Right cardiac atrium (tissue), 5 donors: ENCODE results near the gene ASB17. TPM values are rescaled to one million over a fixed set of nuclear protein-coding genes. Genes with fewer than 3 reads are reported as not detected.
"Not testable (repeated sequence)": the region's sequence is repeated elsewhere in the genome, so short reads cannot be mapped to it uniquely, and the experiment has no call there.

Experiments used
- ATAC-seq, 2 donors: fragments of 200-7000 bp; cut with Tn5 transposase; one replicate each; pipeline versions ENCODE4 v1.8.0 to v1.9.1; 2020; ENCODE audit warnings: moderate library complexity in 2 of 2, mild to moderate bottlenecking in 1 of 2
- DNase-seq, 3 donors: peaks; one replicate each; pipeline ENCODE4 v3.0.0-alpha.2; 2020
- H3K27ac ChIP-seq: one replicate; pipeline ENCODE4 v1.5.1; 2013; ENCODE audit warnings: mild to moderate bottlenecking, low read length, control low read depth, moderate library complexity
- H3K27me3 ChIP-seq: one replicate; pipeline ENCODE4 v1.6.1; 2013; ENCODE audit not compliant: control insufficient read depth, insufficient read depth
- H3K4me1 ChIP-seq: one replicate; pipeline ENCODE4 v1.6.1; 2013; ENCODE audit warnings: low read length; ENCODE audit not compliant: control insufficient read depth, insufficient read depth
- H3K4me3 ChIP-seq: one replicate; pipeline ENCODE4 v1.5.1; 2013; ENCODE audit warnings: low read length, control low read depth
- H3K9me3 ChIP-seq: one replicate; pipeline ENCODE4 v1.6.1; 2013; ENCODE audit warnings: low read length; ENCODE audit not compliant: control insufficient read depth
- WGBS: extraction: QIAGEN DNeasy Blood & Tissue Kit; methylation state at CpG from one replicate; pipeline ENCODE4 v1.1.7; 2013; 5-methylcytosine and 5-hydroxymethylcytosine counted together
- intact Hi-C, 4 donors: fragments of 100-400 bp; cut with DNase I; formaldehyde crosslinking; loops; one replicate each; pipeline versions ENCODE4 v1.11.0 to v1.14.0; 2022 to 2023
- polyA plus RNA-seq: library from polyadenylated mRNA; stranded (reverse); fragments of 200-250 nt; gene quantifications from one replicate; pipeline ENCODE4 v1.2.3, GENCODE V29; 2013
- total RNA-seq, 4 donors: library from RNA; stranded (reverse); fragmentation: NEBNext Ultra II Directional; extraction: Animal tissue kit (Norgen Biotek cat#: 25700); gene quantifications; one replicate each; pipeline ENCODE4 v1.2.1, GENCODE V29; 2021
- donor health status: healthy with polysubstance abuse.
- donor health status: DM: no; HTN: yes; CAD: no.
- donor health status: DM: no; HTN: no; CAD: no.
- donor health status: DM: no; HTN: yes; CAD: no; lungs with severe emphysema.
- donor health status: DM: yes; HTN: yes; CAD: no.

The ASB17 gene
- total and polyA plus RNA-seq, 5 donors: not detected

- ATAC-seq, DNase-seq, H3K27me3 ChIP-seq, H3K27ac ChIP-seq, H3K9me3 ChIP-seq, H3K4me1 ChIP-seq, H3K4me3 ChIP-seq, intact Hi-C loops: not testable (repeated sequence)
- WGBS: 48% methylated on average over 4 of the region's 4 CpGs
These were observed 10.8 kb upstream of the ASB17 start for GRCh38 chr1:75943037-75943436.

GRCh38 chr1:75937034-75937433, 4.8 kb upstream of the ASB17 start:
- H3K4me1 ChIP-seq: no peaks in the 10 kb centered on the region
- H3K27ac ChIP-seq: no peak overlapping the region
- DNase-seq (no peak), ATAC-seq (no peak)
- intact Hi-C loops: no loop called here
- no peaks in the 10 kb centered on the region for H3K27me3 ChIP-seq
- WGBS: 38% methylated on average over 1 of the region's 1 CpG
- no peaks in the 10 kb centered on the region for H3K9me3 ChIP-seq
- H3K4me3 ChIP-seq: no peak overlapping the region

- 85% methylated on average over 1 of the region's 1 CpG for WGBS
- ATAC-seq (no peak), DNase-seq (no peak)
- intact Hi-C loops: no loop called here
- no peaks in the 10 kb centered on the region for H3K9me3 ChIP-seq
- no peaks in the 10 kb centered on the region for H3K27me3 ChIP-seq
- H3K4me1 ChIP-seq: no peaks in the 10 kb centered on the region
- H3K4me3 ChIP-seq: no peak overlapping the region
- no peak overlapping the region for H3K27ac ChIP-seq
These were observed 9.5 kb downstream of the ASB17 start for GRCh38 chr1:75922698-75923097.

- Histone ChIP-seq H3K27me3 (no peaks in the 10 kb centered on the region), H3K9me3 (no peaks in the 10 kb centered on the region), H3K27ac (no peak overlapping the region), H3K4me3 (no peak overlapping the region), H3K4me1 (no peaks in the 10 kb centered on the region)
- no peak for ATAC-seq
- intact Hi-C loops: no loop called here
- no peak for DNase-seq
- WGBS: 76% methylated on average over 2 of the region's 2 CpGs
These were observed 15.4 kb downstream of the ASB17 start for GRCh38 chr1:75916834-75917233.

- Histone ChIP-seq H3K4me3 (no peak overlapping the region), H3K4me1 (no peaks in the 10 kb centered on the region), H3K27ac (no peak overlapping the region), H3K9me3 (no peaks in the 10 kb centered on the region), H3K27me3 (no peaks in the 10 kb centered on the region)
- 39% methylated on average over 2 of the region's 2 CpGs for WGBS
- no peak for DNase-seq
- intact Hi-C loops: no loop called here
- no peak for ATAC-seq
These were observed 23.5 kb downstream of the ASB17 start for GRCh38 chr1:75908717-75909152.

GRCh38 chr1:75901371-75901770, 30.8 kb downstream of the ASB17 start:
- no peaks in the 10 kb centered on the region for H3K4me1 ChIP-seq
- intact Hi-C loops: no loop called here
- WGBS: 14% methylated on average over 1 of the region's 1 CpG
- no peak overlapping the region for H3K27ac ChIP-seq
- no peaks in the 10 kb centered on the region for H3K9me3 ChIP-seq
- no peak overlapping the region for H3K4me3 ChIP-seq
- ATAC-seq: no peak
- DNase-seq: no peak
- no peaks in the 10 kb centered on the region for H3K27me3 ChIP-seq

- intact Hi-C loops: no loop called here
- WGBS: 72% methylated on average over 1 of the region's 1 CpG
- Histone ChIP-seq H3K27ac (no peak overlapping the region), H3K4me1 (no peaks in the 10 kb centered on the region), H3K9me3 (no peaks in the 10 kb centered on the region), H3K27me3 (no peaks in the 10 kb centered on the region), H3K4me3 (no peak overlapping the region)
- no peak for DNase-seq
- ATAC-seq: no peak
These were observed 47.8 kb downstream of the ASB17 start for GRCh38 chr1:75884437-75884836.

- no peak for ATAC-seq
- intact Hi-C loops: no loop called here
- Histone ChIP-seq H3K27ac (no peak overlapping the region), H3K4me1 (no peaks in the 10 kb centered on the region), H3K9me3 (no peaks in the 10 kb centered on the region), H3K4me3 (no peak overlapping the region), H3K27me3 (no peaks in the 10 kb centered on the region)
- no peak for DNase-seq
- 68% methylated on average over 1 of the region's 1 CpG for WGBS
These were observed 52.2 kb downstream of the ASB17 start for GRCh38 chr1:75879985-75880384.

GRCh38 chr1:75870951-75871350, 61.3 kb downstream of the ASB17 start:
- intact Hi-C loops: no loop called here
- Histone ChIP-seq H3K9me3 (no peaks in the 10 kb centered on the region), H3K4me3 (no peak overlapping the region), H3K4me1 (no peaks in the 10 kb centered on the region), H3K27ac (no peak overlapping the region), H3K27me3 (no peaks in the 10 kb centered on the region)
- no peak for ATAC-seq
- no peak for DNase-seq
- 44% methylated on average over 1 of the region's 1 CpG for WGBS

Other genes with a start within 250 kb of the ASB17 start
- gene ACADM, start 207.7 kb downstream of the ASB17 start, total RNA-seq: 100 to 1,000 TPM; 171 to 197 (median 184) TPM
- 105 TPM for gene ACADM, start 207.7 kb downstream of the ASB17 start, polyA plus RNA-seq
- gene RABGGTB, start 146.1 kb downstream of the ASB17 start, total RNA-seq: 10 to 100 TPM; 55.4 to 67.2 (median 57.1) TPM
- 50.0 TPM for gene RABGGTB, start 146.1 kb downstream of the ASB17 start, polyA plus RNA-seq
- gene MSH4, start 135.5 kb downstream of the ASB17 start, total RNA-seq: under 1 TPM; 0.43 to 0.76 (median 0.59) TPM
- gene MSH4, start 135.5 kb downstream of the ASB17 start, polyA plus RNA-seq: 0.16 TPM
- gene ST6GALNAC3, start 142.3 kb upstream of the ASB17 start, total RNA-seq: 10 to 100 TPM in 3 of 4 donors, 1 to 10 TPM in 1; 5.1 to 19.9 (median 16.8) TPM
- gene ST6GALNAC3, start 142.3 kb upstream of the ASB17 start, polyA plus RNA-seq: 2.8 TPM